SK-N-SH (cell line): ENCODE measurements around the gene SYPL2. TPM values are rescaled to one million over a fixed set of nuclear protein-coding genes. Genes with fewer than 3 reads are reported as not detected.

Experiments
- CTCF ChIA-PET: fragments of 300-600, 350-600 bp; formaldehyde crosslinking; extraction: SDS; loops from one replicate; lab custom pipeline; 2021; lab: Yijun Ruan, JAX
- POLR2A ChIA-PET: fragments of 350-600 bp; sonication (Branson Sonifier 250); formaldehyde crosslinking; extraction: SDS; loops from one replicate; lab custom pipeline; 2020; ENCODE audit warnings: antibody characterized with exemption, inconsistent platforms; lab: Yijun Ruan, JAX
- DNase-seq: peaks from one replicate; pipeline ENCODE4 v3.0.0; 2012
- H2AFZ ChIP-seq: fragments of 200-600 bp; sonication (generic); 2 replicates; pipeline ENCODE4 v1.8.1; 2016; ENCODE audit warnings: antibody characterized with exemption, mild to moderate bottlenecking, low read depth
- H3F3A ChIP-seq: fragments of 200-600 bp; sonication (generic); replicated peaks from 2 replicates; pipeline ENCODE3; 2016; ENCODE audit warnings: antibody characterized with exemption, mild to moderate bottlenecking; ENCODE audit not compliant: insufficient read depth
- H3K27ac ChIP-seq, 2 experiments: fragments of 200-500 bp in 1 of 2; fragments of 200-600 bp in 1 of 2; sonication (Bioruptor generic) in 1 of 2; sonication (generic), shearing (Covaris generic) in 1 of 2; 2 replicates each; pipeline versions ENCODE4 v1.5.1 to v1.6.1; 2014 to 2016; ENCODE audit warnings: low read depth in 2 of 2, inconsistent platforms in 1 of 2, low read length in 1 of 2, mild to moderate bottlenecking in 1 of 2, mixed read lengths in 1 of 2
- H3K27me3 ChIP-seq: fragments of 200-600 bp; sonication (generic), shearing (Covaris generic); 2 replicates; pipeline ENCODE4 v1.6.1; 2016; ENCODE audit warnings: mixed run types; ENCODE audit not compliant: insufficient read depth
- H3K36me3 ChIP-seq, 2 experiments: fragments of 200-500 bp in 1 of 2; fragments of 200-600 bp in 1 of 2; sonication (Bioruptor generic) in 1 of 2; sonication (generic) in 1 of 2; replicated peaks in 1 of 2; 2 replicates each; pipeline versions ENCODE3 to v1.5.1; 2014 to 2016; ENCODE audit warnings: low read length in 1 of 2, mild to moderate bottlenecking in 1 of 2; ENCODE audit not compliant: insufficient read depth in 2 of 2, control insufficient read depth in 1 of 2
- H3K4me1 ChIP-seq, 2 experiments: fragments of 200-500 bp in 1 of 2; fragments of 200-600 bp in 1 of 2; sonication (Bioruptor generic) in 1 of 2; sonication (generic), shearing (Covaris generic) in 1 of 2; 2 replicates each; pipeline versions ENCODE4 v1.5.1 to v1.6.1; 2014 to 2016; ENCODE audit warnings: low read depth in 1 of 2, low read length in 1 of 2, mixed run types in 1 of 2; ENCODE audit not compliant: insufficient read depth in 2 of 2, control insufficient read depth in 1 of 2
- H3K4me2 ChIP-seq: fragments of 200-600 bp; sonication (generic), shearing (Covaris generic); 2 replicates; pipeline ENCODE4 v1.6.1; 2017; ENCODE audit warnings: mixed run types
- H3K4me3 ChIP-seq, 2 experiments: fragments of 200-500 bp in 1 of 2; fragments of 200-600 bp in 1 of 2; sonication (Bioruptor generic) in 1 of 2; sonication (generic), shearing (Covaris generic) in 1 of 2; 2 replicates each; pipeline versions ENCODE4 v1.5.1 to v1.8.1; 2014 to 2016; ENCODE audit warnings: low read depth in 2 of 2, inconsistent platforms in 1 of 2, low read length in 1 of 2, mild to moderate bottlenecking in 1 of 2, mixed read lengths in 1 of 2, moderate library complexity in 1 of 2
- H3K79me2 ChIP-seq: fragments of 200-600 bp; sonication (generic); 2 replicates; pipeline ENCODE4 v1.8.1; 2017; ENCODE audit warnings: mild to moderate bottlenecking; ENCODE audit not compliant: insufficient read depth
- H3K9ac ChIP-seq: fragments of 200-600 bp; sonication (generic); 2 replicates; pipeline ENCODE4 v1.6.1; 2017; ENCODE audit warnings: mixed run types
- H3K9me2 ChIP-seq: fragments of 200-600 bp; sonication (generic); 2 replicates; pipeline ENCODE4 v1.6.1; 2017; ENCODE audit warnings: mixed run types
- H3K9me3 ChIP-seq: fragments of 200-600 bp; sonication (generic); 2 replicates; pipeline ENCODE4 v1.6.1; 2017; ENCODE audit warnings: mixed run types, mild to moderate bottlenecking, moderate library complexity
- H4K20me1 ChIP-seq: fragments of 200-600 bp; sonication (generic); 2 replicates; pipeline ENCODE4 v1.6.1; 2017; ENCODE audit warnings: mild to moderate bottlenecking, mixed run types; ENCODE audit not compliant: insufficient read depth
- CTCF ChIP-seq: fragments of 200-600 bp; sonication (generic); IDR thresholded peaks from 2 replicates; pipeline ENCODE4 v1.6.1; 2017; ENCODE audit warnings: antibody characterized with exemption, mild to moderate bottlenecking, moderate library complexity
- ELF1 ChIP-seq: IDR thresholded peaks from 2 replicates; pipeline ENCODE4 v1.4.0; 2012
- EP300 ChIP-seq, 2 experiments: IDR thresholded peaks; 2 replicates each; pipeline versions ENCODE4 v1.4.0 to v1.6.1; 2012; ENCODE audit warnings: borderline replicate concordance in 1 of 2, low read depth in 1 of 2, low read length in 1 of 2
- NFIC ChIP-seq: IDR thresholded peaks from 2 replicates; pipeline ENCODE4 v1.4.0; 2012; ENCODE audit warnings: borderline replicate concordance
- NRF1 ChIP-seq: IDR thresholded peaks from 2 replicates; pipeline ENCODE4 v1.6.1; 2012; ENCODE audit warnings: low read depth, mild to moderate bottlenecking, low read length
- PBX3 ChIP-seq: IDR thresholded peaks from 2 replicates; pipeline ENCODE4; 2012
- REST ChIP-seq: IDR thresholded peaks from 2 replicates; pipeline ENCODE4 v1.6.1; 2012; ENCODE audit warnings: mild to moderate bottlenecking, low read depth, low read length, moderate library complexity
- TEAD4 ChIP-seq: IDR thresholded peaks from 2 replicates; pipeline ENCODE4 v1.4.0; 2012; ENCODE audit warnings: mild to moderate bottlenecking, borderline replicate concordance; ENCODE audit not compliant: insufficient read depth
- ZBTB33 ChIP-seq: IDR thresholded peaks from 2 replicates; pipeline ENCODE4 v1.4.0; 2012; ENCODE audit warnings: low read depth, borderline replicate concordance
- WGBS: methylation state at CpG from one replicate; pipeline ENCODE4 v1.1.6; 2017; ENCODE audit warnings: low lambda C conversion rate; 5-methylcytosine and 5-hydroxymethylcytosine counted together
- polyA plus RNA-seq, 3 experiments: library from polyadenylated mRNA; depleted of rRNA; stranded (reverse); fragments of >200 nt; gene quantifications; 2 replicates each; pipeline ENCODE4 v1.2.3, GENCODE V29; 2012

SYPL2 gene
- polyA plus RNA-seq, 1 of the 3 experiments (the other 2 are of a cell fraction): 0.03 TPM

GRCh38 chr1:109499081-109499480 is 32.7 kb downstream of the SYPL2 start:
- H3K9me3 ChIP-seq: no peaks in the 10 kb centered on the region
- no peaks in the 10 kb centered on the region for H3K27me3 ChIP-seq
- H3K9me2 ChIP-seq: no peaks in the 10 kb centered on the region
- no peak overlapping the region for H3K27ac ChIP-seq
- H3K4me3 ChIP-seq: no peak overlapping the region
- POLR2A ChIA-PET: interaction anchor here (0.9 to 3.3 kb wide), 3 partner anchors 10 to 33 kb away, joined by 3 to 13 read pairs (median 3); partner anchors contain the start of gene AMIGO1
- H3K4me2 ChIP-seq: no peak overlapping the region
- no peak for DNase-seq
- CTCF ChIA-PET: interaction anchor here (0.7 to 40.2 kb wide), 18 partner anchors 9 to 274 kb away, joined by 3 to 1710 read pairs (median 6); partner anchors contain the start of genes AMIGO1, ATXN7L2, CYB561D1 and GPR61
- H3K79me2 ChIP-seq: peaks cover 19% of the 10 kb centered on the region
- 91% methylated on average over 7 of the region's 7 CpGs for WGBS
- H3K4me1 ChIP-seq: peaks cover 0 to 19% of the 10 kb centered on the region in 2 experiments; a peak in 2 of 4 replicates
- no peak overlapping the region for H2AFZ ChIP-seq
- TF ChIP-seq EP300 (IDR thresholded peaks at IDR 0.05; ENCODE audit: borderline replicate concordance in 1 of 2, low read depth in 1 of 2, low read length in 1 of 2) (no peak), NFIC (no peak), REST (no peak), ELF1 (no peak), TEAD4 (no peak), NRF1 (no peak), PBX3 (no peak), CTCF (no peak), ZBTB33 (no peak)
- TF ChIP-seq, all 33 proteins: peak for 0
- Histone ChIP-seq H3K36me3 (peaks cover 5 to 17% of the 10 kb centered on the region in 2 experiments), H3F3A (no peaks in the 10 kb centered on the region), H3K9ac (no peak overlapping the region), H4K20me1 (no peaks in the 10 kb centered on the region)
